H1 (cell line): ENCODE data around the gene ERO1B. TPM values are rescaled to one million over a fixed set of nuclear protein-coding genes. Genes with fewer than 3 reads are reported as not detected.

ENCODE experiments used
- ASH2L ChIP-seq: fragments of 200-600, 300-600 bp; sonication (generic); IDR thresholded peaks from one replicate; pipeline ENCODE4 v1.7.1; 2017; ENCODE audit warnings: low read length
- CEBPB ChIP-seq: IDR thresholded peaks from 2 replicates; pipeline ENCODE4 v1.6.1; 2012; ENCODE audit warnings: low read depth, low read length
- CHD7 ChIP-seq: fragments of 300-600 bp; sonication (generic); IDR thresholded peaks from 2 replicates; pipeline ENCODE4 v1.7.1; 2012; ENCODE audit warnings: low read length, moderate library complexity, mild to moderate bottlenecking, inconsistent platforms; ENCODE audit not compliant: insufficient replicate concordance
- E2F6 ChIP-seq: IDR thresholded peaks from 2 replicates; pipeline ENCODE4 v1.6.1; 2012; ENCODE audit warnings: inconsistent platforms
- FOSL1 ChIP-seq: IDR thresholded peaks from 2 replicates; pipeline ENCODE4 v1.6.1; 2011; ENCODE audit warnings: mild to moderate bottlenecking, low read depth, low read length, moderate library complexity; ENCODE audit not compliant: insufficient read depth
- JUND ChIP-seq: IDR thresholded peaks from 2 replicates; pipeline ENCODE4 v1.6.1; 2011; ENCODE audit warnings: mild to moderate bottlenecking, improper control_type of control experiment, low read length
- KDM1A ChIP-seq: fragments of 200-600, 300-600 bp; sonication (generic); IDR thresholded peaks from 2 replicates; pipeline ENCODE4 v1.7.1; 2016; ENCODE audit warnings: mild to moderate bottlenecking, low read length, borderline replicate concordance
- SAP30 ChIP-seq: fragments of 300-600 bp; sonication (generic); IDR thresholded peaks from 2 replicates; pipeline ENCODE4 v1.7.1; 2012; ENCODE audit warnings: low read length, moderate library complexity, mild to moderate bottlenecking, inconsistent platforms; ENCODE audit not compliant: insufficient read depth, insufficient replicate concordance
- ZNF274 ChIP-seq: IDR thresholded peaks from 2 replicates; pipeline ENCODE4 v1.7.0; 2012; ENCODE audit warnings: low read length, borderline replicate concordance; ENCODE audit errors: extremely low read depth
- polyA plus RNA-seq, 7 experiments: library from polyadenylated mRNA; depleted of rRNA in 3 of 7; stranded (reverse) in 5 of 7; unstranded in 2 of 7; fragments of >200 nt in 5 of 7; fragments of 200-250 nt in 2 of 7; gene quantifications; 1 replicate in 5 of 7; 2 replicates in 1 of 7; 4 replicates in 1 of 7; pipeline versions ENCODE4 v1.2.1 to v1.2.3, GENCODE V29; 2011 to 2013; ENCODE audit warnings: missing spikeins in 2 of 7, mixed read lengths in 2 of 7
- total RNA-seq: library from RNA; stranded (reverse); fragmentation: NEBNext Ultra II Directional; extraction: Animal tissue kit (Norgen Biotek cat#: 25700); gene quantifications from 2 replicates; pipeline ENCODE4 v1.2.1, GENCODE V29; 2021

Gene ERO1B
- total and polyA plus RNA-seq, 2 of the 8 experiments (the other 6 are each of a cell fraction or from before 2014, with no cell fraction given), result 0.74 to 5.6 TPM

GRCh38 chr1:236301080-236301957, 19.6 kb upstream of the ERO1B start (continued):
- TF ChIP-seq E2F6 (no peak), SAP30 (no peak), JUND (no peak), ASH2L (no peak), CEBPB (no peak), ZNF274 (no peak), KDM1A (no peak), FOSL1 (no peak), CHD7 (no peak)
